ENCODE measurements around the gene CNTROB.
A peak's percentile ranks its signal among the peaks of the same experiment; 100 is the strongest.

Gene CNTROB

GRCh38 chr17:7931709-7932482 is at the start of gene CNTROB, which contains the start of gene TRAPPC1:
Gene CNTROB, plus strand, starts transcription at chr17:7932206. Its CDS starts 874 bp downstream, at chr17:7933080.
Gene TRAPPC1, minus strand, starts transcription at chr17:7931946. Its CDS starts 117 bp downstream, at chr17:7931829.
- peak; percentile 100 for DNase-seq (ENCODE audit: low read depth, low spot score)

- no peak for DNase-seq (ENCODE audit: low read depth, low spot score)
Observed at GRCh38 chr17:7882629-7883028, 49.4 kb upstream of the CNTROB start.

- peak; percentile 37 for DNase-seq (ENCODE audit: low read depth, low spot score)
Observed at GRCh38 chr17:7883781-7884386, 48.1 kb upstream of the CNTROB start.

GRCh38 chr17:7884581-7885366 is 47.2 kb upstream of the CNTROB start:
- peak; percentile 24 for DNase-seq (ENCODE audit: low read depth, low spot score)

GRCh38 chr17:7885367-7886226 is 46.4 kb upstream of the CNTROB start:
- DNase-seq (ENCODE audit: low read depth, low spot score) = peak; percentile 52

- peak; percentile 52 for DNase-seq (ENCODE audit: low read depth, low spot score)
Observed at GRCh38 chr17:7886227-7887037, 45.6 kb upstream of the CNTROB start.

- no peak for DNase-seq (ENCODE audit: low read depth, low spot score)
Observed at GRCh38 chr17:7887038-7887481, 44.9 kb upstream of the CNTROB start.

GRCh38 chr17:7887482-7888183 is 44.4 kb upstream of the CNTROB start:
- peak; percentile 99 for DNase-seq (ENCODE audit: low read depth, low spot score)

- no peak for DNase-seq (ENCODE audit: low read depth, low spot score)
Observed at GRCh38 chr17:7888184-7888920, 43.7 kb upstream of the CNTROB start, which contains the start of gene CHD3. Gene CHD3, plus strand, starts transcription at chr17:7888789. Its CDS starts 212 bp downstream, at chr17:7889001.

- peak; percentile 95 for DNase-seq (ENCODE audit: low read depth, low spot score)
Observed at GRCh38 chr17:7889166-7889955, 42.6 kb upstream of the CNTROB start.

GRCh38 chr17:7893187-7893880 is 38.7 kb upstream of the CNTROB start:
- no peak for DNase-seq (ENCODE audit: low read depth, low spot score)

- no peak for DNase-seq (ENCODE audit: low read depth, low spot score)
Observed at GRCh38 chr17:7894226-7894625, 37.8 kb upstream of the CNTROB start.

- no peak for DNase-seq (ENCODE audit: low read depth, low spot score)
Observed at GRCh38 chr17:7894866-7895265, 37.1 kb upstream of the CNTROB start.

- no peak for DNase-seq (ENCODE audit: low read depth, low spot score)
Observed at GRCh38 chr17:7897090-7897489, 34.9 kb upstream of the CNTROB start.

GRCh38 chr17:7897773-7898172 is 34.2 kb upstream of the CNTROB start:
- peak; percentile 41 for DNase-seq (ENCODE audit: low read depth, low spot score)

GRCh38 chr17:7903154-7904103 is 28.6 kb upstream of the CNTROB start:
- DNase-seq (ENCODE audit: low read depth, low spot score) = no peak

Measured in astrocyte of the hippocampus (primary cell).